ENCODE results near the gene AGO1.

Gene AGO1

DNA sequence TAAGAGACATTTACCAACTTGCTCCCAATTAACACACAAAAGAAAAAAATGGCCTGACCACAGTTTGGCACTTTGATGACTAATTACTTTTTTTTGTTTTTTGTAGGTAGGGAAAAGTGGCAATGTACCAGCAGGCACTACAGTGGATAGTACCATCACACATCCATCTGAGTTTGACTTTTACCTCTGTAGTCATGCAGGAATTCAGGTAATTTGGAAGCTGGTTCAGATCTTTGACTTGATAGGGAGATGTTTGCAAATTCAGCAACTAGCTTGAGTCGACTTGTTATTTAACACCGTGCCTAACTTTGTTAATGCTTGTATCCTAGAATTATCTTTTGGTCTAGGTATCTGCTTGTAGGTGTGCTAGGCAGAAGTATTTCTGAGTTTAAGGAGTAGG, 33.0 kb upstream of the AGO1 start:
- Histone ChIP-seq H3K4me3 (ENCODE audit: low read length) (no peak overlapping the region), H4K20me1 (ENCODE audit: control insufficient read depth, insufficient read depth, low read depth, low read length) (no peaks in the 10 kb centered on the region), H3F3A (ENCODE audit: control insufficient read depth, insufficient read depth) (no peaks in the 10 kb centered on the region), H3K36me3 (ENCODE audit: control insufficient read depth, low read length) (peaks cover 22% of the 10 kb centered on the region), H3K9me3 (ENCODE audit: control insufficient read depth, insufficient read depth, low read length) (no peaks in the 10 kb centered on the region), H3K79me2 (ENCODE audit: control insufficient read depth, low read length) (no peaks in the 10 kb centered on the region), H3K27me3 (ENCODE audit: control insufficient read depth, low read length) (no peaks in the 10 kb centered on the region), H3K27ac (ENCODE audit: low read depth, low read length) (no peak overlapping the region), H3K4me1 (ENCODE audit: control insufficient read depth, low read length) (no peaks in the 10 kb centered on the region), H3K4me2 (ENCODE audit: low read length) (no peak overlapping the region), H3K9me2 (replicated peaks; ENCODE audit: control insufficient read depth, low read length) (no peaks in the 10 kb centered on the region)
- TF ChIP-seq, protein P1, sequence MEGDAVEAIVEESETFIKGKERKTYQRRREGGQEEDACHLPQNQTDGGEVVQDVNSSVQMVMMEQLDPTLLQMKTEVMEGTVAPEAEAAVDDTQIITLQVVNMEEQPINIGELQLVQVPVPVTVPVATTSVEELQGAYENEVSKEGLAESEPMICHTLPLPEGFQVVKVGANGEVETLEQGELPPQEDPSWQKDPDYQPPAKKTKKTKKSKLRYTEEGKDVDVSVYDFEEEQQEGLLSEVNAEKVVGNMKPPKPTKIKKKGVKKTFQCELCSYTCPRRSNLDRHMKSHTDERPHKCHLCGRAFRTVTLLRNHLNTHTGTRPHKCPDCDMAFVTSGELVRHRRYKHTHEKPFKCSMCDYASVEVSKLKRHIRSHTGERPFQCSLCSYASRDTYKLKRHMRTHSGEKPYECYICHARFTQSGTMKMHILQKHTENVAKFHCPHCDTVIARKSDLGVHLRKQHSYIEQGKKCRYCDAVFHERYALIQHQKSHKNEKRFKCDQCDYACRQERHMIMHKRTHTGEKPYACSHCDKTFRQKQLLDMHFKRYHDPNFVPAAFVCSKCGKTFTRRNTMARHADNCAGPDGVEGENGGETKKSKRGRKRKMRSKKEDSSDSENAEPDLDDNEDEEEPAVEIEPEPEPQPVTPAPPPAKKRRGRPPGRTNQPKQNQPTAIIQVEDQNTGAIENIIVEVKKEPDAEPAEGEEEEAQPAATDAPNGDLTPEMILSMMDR (IDR thresholded peaks at IDR 0.05; ENCODE audit: low read depth, low read length, poor library complexity, severe bottlenecking), result no peak
- no peak for TF ChIP-seq EZH2phosphoT487 (IDR thresholded peaks at IDR 0.05; ENCODE audit: borderline replicate concordance, low read length)

DNA sequence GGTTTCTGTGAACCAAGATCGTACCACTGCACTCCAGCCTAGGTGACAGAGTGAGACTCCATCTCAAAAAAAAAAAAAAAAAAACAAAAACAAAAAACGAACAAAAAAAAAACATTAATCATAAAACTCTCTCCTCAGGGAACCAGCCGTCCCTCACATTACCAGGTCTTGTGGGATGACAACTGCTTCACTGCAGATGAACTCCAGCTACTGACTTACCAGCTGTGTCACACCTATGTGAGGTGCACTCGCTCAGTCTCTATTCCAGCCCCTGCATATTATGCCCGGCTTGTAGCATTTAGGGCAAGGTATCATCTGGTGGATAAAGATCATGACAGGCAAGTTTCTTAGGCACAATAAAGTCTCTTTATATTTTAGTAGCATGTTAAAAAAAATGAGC, 32.3 kb upstream of the AGO1 start:
- H3K9me2 ChIP-seq (replicated peaks; ENCODE audit: control insufficient read depth, low read length), result no peaks in the 10 kb centered on the region
- H3K36me3 ChIP-seq (ENCODE audit: control insufficient read depth, low read length), result peaks cover 22% of the 10 kb centered on the region
- H3K4me3 ChIP-seq (ENCODE audit: low read length), result no peak overlapping the region

DNA sequence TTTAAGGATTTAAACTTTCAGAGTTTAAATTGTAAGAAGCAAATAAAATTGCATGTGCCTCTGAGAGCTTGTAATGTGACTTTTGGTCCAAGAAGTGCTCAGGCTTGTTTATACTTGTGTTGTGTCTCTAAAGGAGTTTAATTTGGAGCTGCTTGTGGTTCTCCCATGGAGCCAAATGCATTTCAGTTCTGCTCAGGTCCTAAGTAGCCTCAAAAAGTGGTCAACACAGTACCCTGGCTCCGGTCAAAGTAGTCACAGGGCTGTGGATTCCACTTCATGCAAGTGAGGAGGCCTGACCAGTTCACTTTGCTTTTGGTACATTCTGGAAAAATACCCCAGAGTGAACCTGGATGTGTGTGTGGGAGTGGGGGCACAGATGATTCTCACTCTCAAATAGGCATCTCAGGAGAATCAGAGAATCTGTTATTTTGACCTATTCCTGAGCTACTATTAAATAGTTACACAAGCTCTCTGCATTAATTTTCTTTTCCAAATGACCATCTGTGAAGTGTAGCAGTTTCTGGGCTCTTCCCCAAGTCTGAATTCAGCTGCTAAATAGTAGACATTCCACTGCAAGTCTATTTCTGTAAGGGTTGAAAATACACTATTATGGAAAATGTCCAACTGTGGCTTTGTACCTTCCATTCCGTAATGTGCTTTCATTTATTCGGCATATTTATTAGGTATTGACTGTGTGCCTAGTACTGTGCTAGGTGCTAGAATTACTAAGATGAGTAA, 31.7 kb upstream of the AGO1 start:
- Histone ChIP-seq H3K9me2 (replicated peaks; ENCODE audit: control insufficient read depth, low read length) (no peaks in the 10 kb centered on the region), H4K20me1 (ENCODE audit: control insufficient read depth, insufficient read depth, low read depth, low read length) (no peaks in the 10 kb centered on the region), H3K27me3 (ENCODE audit: control insufficient read depth, low read length) (no peaks in the 10 kb centered on the region), H3K9me3 (ENCODE audit: control insufficient read depth, insufficient read depth, low read length) (no peaks in the 10 kb centered on the region), H3K4me2 (ENCODE audit: low read length) (no peak overlapping the region), H3K4me1 (ENCODE audit: control insufficient read depth, low read length) (no peaks in the 10 kb centered on the region), H3K27ac (ENCODE audit: low read depth, low read length) (no peak overlapping the region), H3K4me3 (ENCODE audit: low read length) (no peak overlapping the region), H3F3A (ENCODE audit: control insufficient read depth, insufficient read depth) (no peaks in the 10 kb centered on the region), H3K36me3 (ENCODE audit: control insufficient read depth, low read length) (peaks cover 22% of the 10 kb centered on the region), H3K79me2 (ENCODE audit: control insufficient read depth, low read length) (no peaks in the 10 kb centered on the region)
- TF ChIP-seq, protein P1 (IDR thresholded peaks at IDR 0.05; ENCODE audit: low read depth, low read length, poor library complexity, severe bottlenecking), result no peak

More for the DNA sequence above, 32.3 kb upstream of the AGO1 start:
- H3K79me2 ChIP-seq (ENCODE audit: control insufficient read depth, low read length), result no peaks in the 10 kb centered on the region
- H3K27ac ChIP-seq (ENCODE audit: low read depth, low read length), result no peak overlapping the region
- no peaks in the 10 kb centered on the region for H3K4me1 ChIP-seq (ENCODE audit: control insufficient read depth, low read length)
- H4K20me1 ChIP-seq (ENCODE audit: control insufficient read depth, insufficient read depth, low read depth, low read length), result no peaks in the 10 kb centered on the region
- H3F3A ChIP-seq (ENCODE audit: control insufficient read depth, insufficient read depth), result no peaks in the 10 kb centered on the region
- TF ChIP-seq EZH2phosphoT487 (IDR thresholded peaks at IDR 0.05; ENCODE audit: borderline replicate concordance, low read length), result no peak
- TF ChIP-seq, protein P1 (IDR thresholded peaks at IDR 0.05; ENCODE audit: low read depth, low read length, poor library complexity, severe bottlenecking), result no peak
- no peak overlapping the region for H3K4me2 ChIP-seq (ENCODE audit: low read length)
- no peaks in the 10 kb centered on the region for H3K9me3 ChIP-seq (ENCODE audit: control insufficient read depth, insufficient read depth, low read length)
- H3K27me3 ChIP-seq (ENCODE audit: control insufficient read depth, low read length), result no peaks in the 10 kb centered on the region
